ENCODE results near the gene ARHGAP42.

- TF ChIP-seq POLR2A (IDR thresholded peaks at IDR 0.05; ENCODE audit: low read depth) (no peak), EP300 (IDR thresholded peaks at IDR 0.05) (no peak)
These were observed 180.5 kb downstream of the ARHGAP42 start for GRCh38 chr11:100867606-100868005.
